HUDEP-2 (cell line): ENCODE data around the gene COL4A2.

ENCODE experiments used
- DNase-seq, 76 experiments: peaks; one replicate each; lab custom pipeline; 2025; ENCODE audit not compliant: unreplicated experiment in 76 of 76; lab: John Stamatoyannopoulos, UW

The COL4A2 gene

DNA sequence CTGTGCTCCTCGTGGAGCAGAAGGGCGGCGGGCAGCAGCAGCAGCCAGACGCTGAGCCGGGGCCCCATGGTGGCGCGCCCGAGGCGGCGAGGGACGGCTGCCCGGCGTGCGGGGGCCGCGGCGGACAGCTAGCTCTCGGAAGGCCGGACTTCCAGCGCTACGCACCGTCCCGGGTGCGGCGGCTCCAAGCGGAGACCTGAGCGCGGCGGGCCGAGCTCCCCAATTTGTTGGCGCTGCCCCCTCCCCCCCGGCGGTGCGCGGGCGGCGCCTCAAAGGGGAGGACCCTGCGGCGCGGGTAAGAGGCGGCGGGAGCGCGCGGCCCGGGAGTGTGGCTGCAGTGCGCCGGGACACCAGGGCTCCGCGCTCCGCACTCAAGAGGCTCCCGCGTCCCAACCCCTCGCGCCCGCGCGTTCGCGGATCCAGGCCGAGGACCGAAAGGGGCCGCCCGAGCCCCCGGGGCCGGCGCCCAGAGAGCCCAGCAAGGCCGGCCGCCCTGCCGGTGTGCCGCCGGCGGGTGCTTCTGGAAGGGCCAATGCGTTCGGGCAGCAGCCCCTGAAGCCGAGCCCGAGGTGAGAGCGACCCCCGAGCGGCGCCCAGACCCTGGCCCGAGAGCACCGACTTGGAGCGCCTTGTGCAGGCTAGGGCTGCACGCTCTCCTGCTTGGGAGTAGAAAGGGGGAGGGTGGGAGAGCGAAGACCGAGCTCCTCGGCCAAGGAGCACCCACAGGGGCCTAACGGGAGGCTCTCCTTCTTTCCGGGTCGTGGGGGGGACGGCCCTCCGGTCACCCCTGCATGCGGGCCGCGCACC, at the start of gene COL4A2, which contains the start of gene COL4A1:
Gene COL4A2, plus strand, starts transcription at position 325 of the 807 bp plus-strand sequence. CDS start 620 bp downstream, outside the sequence.
Gene COL4A1, minus strand, starts transcription at position 198 of the 807 bp plus-strand sequence. Its CDS starts 130 bp downstream, at position 68.
- DNase-seq = no peak

DNA sequence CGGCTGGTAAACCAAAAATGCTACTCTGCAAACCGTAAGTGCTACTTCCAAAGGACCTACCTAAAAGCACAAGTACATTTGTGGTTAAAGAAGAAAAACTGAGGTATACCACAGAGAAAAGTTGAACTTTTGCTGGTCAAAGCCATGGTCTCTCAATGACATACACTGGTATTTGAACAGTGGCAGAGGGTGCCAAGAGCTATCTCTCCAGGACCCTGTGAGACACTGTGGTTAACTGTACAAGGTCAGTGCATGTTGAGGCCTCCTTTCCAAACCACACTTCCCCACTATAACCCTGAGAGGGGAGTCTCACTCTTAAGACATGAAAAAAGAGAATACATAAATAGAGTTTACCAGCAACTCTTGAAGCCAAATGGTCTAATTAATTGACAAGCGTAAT, 49.7 kb upstream of the COL4A2 start:
- no peak for DNase-seq

DNA sequence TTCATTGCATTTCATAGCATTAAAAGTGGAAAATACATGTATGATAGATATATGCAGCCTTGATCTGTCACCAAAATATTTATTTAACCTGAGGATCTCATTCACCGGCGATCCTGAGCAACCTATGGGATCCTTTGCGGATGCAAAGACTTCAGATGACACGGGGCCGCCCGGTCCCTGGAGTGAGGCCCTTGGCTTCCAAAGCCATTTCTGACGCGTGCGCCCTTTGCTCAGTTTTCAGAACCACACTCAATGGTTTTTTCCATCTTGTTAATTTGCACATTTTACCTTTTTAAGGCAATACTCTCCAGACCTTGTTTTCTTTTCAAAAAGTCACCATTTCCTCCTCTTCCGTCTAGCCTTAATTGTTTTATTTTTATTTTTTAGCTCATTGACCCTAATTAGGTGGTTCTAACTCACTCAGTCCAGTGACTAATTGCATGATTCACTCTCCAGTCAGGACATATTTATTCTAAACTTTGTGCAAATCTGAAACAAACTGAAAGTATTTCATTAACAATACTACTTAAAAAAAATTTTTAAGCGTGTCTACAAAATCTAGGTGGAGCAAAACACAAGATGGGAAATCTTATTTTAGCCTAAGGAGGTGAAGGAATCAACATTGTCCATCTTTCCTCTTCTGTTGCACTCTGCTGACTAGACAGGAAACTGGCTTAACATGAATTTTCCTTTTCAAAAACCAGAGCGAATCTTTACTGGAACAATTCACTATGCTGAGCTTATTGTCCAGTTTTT, 48.0 kb upstream of the COL4A2 start:
- DNase-seq = no peak

DNA sequence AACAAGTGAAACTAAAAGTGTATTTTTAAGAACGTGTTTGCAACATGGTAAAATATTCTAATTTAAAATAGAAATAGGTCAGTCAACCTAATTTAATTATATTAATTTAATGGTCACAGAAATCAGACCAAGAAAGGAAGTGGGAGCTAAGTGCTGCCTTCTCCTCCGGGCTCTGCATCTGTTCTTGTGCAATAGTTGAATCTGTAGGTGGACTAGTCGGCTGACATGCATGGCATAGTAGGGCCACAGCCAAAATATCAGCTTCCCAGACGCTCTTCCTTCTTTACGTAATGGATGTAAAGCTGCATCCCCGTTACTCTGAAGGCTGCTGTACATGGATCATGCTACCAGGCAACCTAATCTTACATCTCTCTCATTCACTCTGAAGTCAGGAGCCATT, 47.4 kb upstream of the COL4A2 start:
- DNase-seq = no peak

DNA sequence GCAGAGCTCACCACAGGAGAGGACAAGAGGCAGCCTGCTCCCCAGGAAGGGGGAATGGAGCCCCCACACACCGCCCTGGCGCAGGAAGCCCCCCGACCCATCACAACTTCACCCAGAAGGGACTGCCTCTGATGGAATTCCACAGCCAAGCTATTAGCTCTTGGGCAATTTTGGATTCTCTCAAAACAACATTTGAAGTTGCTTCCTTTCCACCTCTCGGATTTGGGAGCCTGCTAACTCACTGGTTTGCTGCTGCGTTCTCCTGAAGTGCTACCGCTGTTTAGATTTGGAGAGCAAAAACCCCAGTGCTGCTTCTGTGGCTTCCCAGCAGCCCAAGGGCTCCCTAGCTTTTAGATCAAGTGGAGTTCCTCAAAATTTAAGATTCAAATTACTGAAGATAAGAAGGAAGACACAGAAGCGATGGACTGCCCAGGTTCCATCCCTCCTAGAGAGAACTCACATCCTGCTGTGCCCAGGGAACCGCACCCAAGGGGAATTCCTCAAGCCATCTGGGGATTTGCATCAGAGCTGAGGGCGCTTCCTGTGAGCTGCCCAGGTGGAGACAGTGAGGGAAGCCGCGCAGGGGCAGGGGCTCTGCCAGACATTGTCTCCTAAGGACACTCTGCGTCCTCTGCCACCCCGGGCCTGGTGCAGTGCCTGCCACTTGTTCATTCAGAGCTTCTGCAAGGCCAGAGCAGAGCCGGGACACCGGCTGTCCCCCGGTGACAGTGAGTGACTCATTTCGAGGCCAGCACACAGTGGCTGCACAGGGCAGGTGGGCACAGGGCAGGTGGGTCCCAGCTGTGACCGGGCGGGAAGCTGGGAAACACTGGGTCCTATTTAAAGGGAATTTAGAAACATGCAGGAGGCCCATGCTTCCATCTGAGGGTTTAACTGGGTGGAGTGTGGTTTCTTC, 45.7 kb upstream of the COL4A2 start:
- no peak for DNase-seq

DNA sequence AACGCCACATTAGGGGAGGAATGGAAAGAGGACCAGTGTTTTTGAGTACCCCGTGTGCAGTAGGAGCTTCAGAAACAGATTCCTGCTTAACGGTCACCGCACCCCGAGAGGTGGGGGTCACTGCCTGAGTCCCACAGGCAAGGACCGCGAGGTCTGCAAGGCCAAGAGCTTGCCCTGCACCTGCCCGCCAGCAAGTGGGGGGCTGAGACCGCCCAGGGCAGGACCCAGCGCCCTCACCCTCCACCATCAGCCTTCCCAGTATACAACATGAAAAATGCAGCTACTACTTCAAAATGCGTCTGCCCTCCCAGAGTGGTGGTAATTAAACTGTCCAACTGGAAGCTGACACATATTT, 45.0 kb upstream of the COL4A2 start:
- DNase-seq = no peak

DNA sequence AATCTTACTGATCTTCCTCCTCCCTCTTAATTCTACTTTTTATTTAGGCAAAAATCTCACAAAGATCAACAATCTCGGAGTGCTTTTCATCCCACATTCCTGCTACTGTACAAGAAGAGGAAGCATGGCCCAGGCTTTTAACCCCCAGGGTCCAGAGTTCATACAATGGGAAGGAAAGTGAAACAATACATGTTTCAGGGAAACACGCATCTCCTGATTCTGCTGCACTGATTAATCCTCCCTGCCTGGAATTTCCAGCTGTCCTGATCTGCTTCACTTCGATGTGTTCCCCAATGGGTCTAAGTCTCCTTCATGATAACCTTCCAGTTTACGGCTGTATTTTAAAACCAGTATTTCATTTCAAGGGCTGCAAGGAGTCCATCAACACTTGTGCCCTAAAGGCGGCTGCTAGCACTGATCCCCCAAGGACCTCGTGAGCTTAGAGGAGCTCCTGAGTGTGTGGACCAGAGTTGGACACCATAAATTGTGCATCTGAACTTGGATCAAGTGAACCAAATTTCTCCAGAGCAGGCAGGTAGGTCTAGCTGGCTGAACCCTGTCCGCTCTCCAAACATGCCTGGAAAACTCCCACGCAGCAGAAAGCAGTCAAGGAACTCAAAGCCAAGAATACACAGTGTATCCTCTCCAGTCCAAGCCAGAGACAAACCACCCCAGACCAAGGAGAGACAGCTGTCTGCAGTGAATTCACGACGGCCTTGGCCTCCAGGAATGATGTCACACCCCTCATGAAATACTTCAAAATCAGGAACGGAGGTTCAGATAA, 44.4 kb upstream of the COL4A2 start:
- DNase-seq = no peak

DNA sequence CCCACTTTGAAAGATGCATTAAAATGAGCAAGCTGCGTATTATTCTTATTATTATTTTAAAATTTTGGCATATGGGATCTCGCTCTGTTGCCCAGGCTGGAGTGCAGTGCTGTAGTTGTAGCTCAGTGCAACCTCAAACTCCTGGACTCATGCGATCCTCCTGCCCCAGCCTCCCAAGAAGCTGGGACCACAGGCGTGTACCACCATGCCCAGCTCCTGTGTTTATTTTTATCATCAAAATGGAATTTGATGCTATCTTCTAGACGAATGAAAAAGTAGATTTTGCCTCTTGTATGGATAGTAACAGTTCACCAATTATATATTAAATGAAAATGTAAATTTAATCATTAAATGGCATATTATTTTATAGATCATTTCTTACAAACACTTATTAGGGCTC, 43.7 kb upstream of the COL4A2 start:
- no peak for DNase-seq

DNA sequence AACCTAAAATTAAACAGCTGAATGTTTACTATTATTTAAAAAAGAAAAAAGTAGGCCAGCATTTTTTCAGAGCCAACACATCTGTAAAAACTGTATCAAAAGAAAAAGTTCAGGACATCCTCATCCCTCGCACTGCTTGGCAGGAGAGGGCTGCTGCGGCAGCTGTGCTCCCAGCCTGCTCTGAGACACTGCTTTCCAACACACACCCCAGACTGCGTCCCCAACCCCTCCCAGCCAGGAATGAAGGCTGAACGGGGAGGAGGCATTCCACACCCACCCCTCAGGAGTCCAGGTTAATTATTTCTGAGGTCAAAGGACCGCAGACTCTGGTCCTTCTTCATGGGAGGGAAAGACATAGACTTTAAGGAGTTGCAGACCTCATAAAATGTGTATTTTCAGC, 43.2 kb upstream of the COL4A2 start:
- no peak for DNase-seq

DNA sequence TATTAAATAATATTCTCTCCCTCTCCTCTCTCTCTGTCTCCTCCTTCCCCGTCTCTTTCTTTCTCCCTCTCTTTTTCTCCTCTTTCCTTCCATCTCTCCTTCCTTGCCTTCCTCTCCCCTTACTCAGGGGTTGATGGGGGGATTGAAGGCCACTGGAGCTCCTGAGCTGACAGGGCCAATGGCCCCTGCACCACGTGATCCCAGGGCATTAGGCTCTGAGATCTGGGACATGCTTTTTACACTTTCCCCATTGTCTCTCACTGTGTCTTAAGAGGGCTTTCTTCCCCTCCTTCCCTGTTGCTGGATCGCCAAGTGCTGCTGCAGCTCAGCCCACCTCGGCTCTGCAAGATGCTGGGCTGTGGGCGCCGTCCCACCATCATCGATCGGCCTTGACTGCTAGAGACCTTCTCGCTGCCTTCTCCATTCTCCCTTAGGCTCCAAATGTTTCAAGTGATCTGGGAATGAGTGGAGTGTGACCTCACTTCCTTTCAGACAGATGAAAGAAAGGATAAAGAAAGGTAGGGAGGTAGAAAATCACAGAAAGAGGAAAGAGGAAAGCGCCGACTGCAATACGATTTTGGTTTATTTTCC, 42.3 kb upstream of the COL4A2 start:
- DNase-seq = no peak

DNA sequence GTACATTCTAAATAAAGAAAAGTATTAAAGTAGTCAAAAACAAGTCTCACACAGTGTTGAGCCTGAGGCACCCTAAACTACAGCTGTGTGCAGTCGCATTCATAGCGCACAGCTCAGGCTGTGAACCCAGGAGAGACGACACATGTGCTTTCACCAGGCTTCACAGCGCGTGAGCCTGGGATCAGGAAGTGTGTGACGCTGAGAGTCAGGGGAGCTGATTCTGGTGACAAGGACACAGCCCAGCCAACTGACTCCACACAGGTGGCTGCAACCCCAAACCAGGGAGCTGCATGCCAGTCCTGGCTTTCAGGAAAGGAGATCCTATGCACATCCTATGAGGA, 41.8 kb upstream of the COL4A2 start:
- DNase-seq = no peak

DNA sequence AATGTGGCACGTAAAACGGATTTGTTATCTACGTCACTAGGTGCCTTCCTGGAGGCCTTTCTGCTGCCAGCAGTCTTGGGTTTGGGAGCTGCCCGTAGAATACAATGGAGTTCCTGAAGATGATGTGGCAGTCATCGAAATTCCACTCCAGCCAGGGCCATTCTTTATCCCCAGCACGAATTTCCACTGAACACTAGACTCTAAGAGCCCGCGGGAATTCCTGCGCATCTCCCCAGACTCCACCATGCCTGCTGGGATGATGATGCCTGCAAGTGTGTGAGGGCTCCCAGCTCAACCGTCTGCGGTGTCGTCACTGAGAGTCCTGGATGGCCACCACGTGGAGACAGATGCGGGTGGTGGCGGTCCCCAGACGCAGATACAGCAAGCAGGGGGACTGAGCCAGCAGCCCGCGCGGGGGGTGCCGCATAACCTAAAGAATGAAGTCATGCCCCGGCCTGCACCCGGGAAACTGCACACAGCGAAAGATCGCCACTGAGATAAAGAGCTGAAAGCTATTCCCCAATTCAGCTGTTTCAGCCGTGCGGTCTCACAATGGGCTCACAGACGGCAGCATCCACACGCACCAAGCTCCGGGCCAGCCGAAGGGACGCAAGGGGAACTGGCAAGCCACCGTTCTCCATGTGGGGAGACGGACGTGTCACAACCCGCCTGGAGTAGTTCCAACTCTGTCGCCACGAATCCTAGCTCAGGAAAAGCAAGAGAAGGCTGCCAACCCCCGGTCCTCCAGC, 41.2 kb upstream of the COL4A2 start:
- no peak for DNase-seq

DNA sequence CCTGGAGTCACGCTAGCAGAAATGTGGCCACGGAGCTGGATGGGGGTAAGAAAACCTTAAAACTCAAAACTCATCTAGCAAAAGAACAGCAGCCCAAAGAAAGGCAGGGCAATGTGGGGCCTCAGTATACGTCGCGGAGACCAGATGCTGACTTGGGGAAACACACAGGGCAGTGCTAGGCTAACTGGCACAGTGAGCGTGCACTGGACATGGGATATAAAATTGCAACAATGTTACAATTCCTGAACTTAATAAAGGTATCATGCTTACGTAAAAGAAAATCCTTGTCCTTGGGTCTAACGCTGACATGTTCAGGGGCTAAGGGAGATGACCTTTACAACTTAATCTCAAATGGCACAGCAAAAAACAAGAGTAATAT, 40.7 kb upstream of the COL4A2 start:
- DNase-seq = no peak

DNA sequence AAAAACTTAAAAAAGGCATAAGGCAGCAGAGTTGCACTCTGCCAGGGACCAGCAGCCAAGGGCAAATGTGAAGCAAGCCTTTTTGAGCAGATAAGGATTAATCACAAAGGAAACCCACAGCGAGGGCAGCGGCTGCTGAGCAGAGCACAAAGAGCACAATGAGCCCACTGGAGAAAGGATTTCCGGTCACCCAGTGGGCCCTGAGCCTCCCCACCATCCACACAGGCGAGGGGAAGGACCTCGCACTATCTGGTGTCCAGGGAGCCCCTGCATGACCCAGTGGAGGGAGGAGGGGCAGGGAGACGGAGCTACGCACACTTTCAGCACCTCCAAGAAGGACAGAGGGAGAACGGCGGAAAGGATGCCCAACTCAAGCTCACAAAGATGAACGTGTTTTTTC, 40.1 kb upstream of the COL4A2 start:
- no peak for DNase-seq

DNA sequence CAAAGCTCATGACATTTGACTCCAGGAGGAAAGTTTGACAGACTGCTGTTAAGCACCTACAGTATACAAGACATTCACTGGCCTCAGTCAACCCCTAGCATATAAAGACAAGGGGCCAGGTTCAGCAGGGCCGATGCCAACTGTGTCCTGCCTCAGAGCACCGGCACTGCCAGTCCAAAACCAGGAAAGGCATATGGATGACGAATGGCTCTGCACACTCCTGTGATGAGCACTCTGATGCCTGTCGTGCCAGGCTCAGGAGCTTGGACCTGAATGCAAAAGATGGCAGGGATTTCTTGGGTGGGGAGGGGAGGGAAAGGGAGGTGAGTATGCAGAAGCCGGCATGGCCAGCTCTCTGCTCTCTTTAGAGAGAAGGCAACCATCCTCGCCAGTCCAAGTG, 39.0 kb upstream of the COL4A2 start:
- no peak for DNase-seq

DNA sequence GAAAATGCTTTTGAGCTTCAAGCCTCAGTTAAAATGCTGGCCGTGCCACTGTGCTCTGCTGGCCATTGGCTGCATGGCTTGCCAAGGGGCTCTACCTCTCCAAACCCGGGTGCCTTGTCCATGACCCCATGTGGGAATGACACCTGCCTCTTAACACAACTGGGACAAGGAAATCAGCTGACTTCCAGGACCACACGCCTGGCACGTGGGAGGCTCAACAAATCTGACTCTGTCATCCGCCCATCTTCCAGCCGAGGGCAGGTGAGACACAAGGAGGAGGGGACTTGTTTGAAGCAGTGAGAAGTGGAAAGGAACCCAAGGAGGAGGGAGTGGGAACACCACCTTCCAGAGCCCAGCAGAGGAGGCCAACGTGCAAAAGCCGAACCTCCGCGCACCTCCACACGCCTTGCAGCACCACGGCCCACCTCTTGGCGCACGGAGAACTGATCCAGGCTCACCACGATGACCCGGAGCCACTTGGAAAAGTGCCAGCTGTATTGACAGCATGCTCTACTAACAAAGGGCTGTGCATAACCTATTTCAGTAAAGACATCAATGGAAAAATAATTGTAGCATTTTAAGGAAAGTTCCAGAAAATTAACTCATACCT, 38.4 kb upstream of the COL4A2 start:
- no peak for DNase-seq

DNA sequence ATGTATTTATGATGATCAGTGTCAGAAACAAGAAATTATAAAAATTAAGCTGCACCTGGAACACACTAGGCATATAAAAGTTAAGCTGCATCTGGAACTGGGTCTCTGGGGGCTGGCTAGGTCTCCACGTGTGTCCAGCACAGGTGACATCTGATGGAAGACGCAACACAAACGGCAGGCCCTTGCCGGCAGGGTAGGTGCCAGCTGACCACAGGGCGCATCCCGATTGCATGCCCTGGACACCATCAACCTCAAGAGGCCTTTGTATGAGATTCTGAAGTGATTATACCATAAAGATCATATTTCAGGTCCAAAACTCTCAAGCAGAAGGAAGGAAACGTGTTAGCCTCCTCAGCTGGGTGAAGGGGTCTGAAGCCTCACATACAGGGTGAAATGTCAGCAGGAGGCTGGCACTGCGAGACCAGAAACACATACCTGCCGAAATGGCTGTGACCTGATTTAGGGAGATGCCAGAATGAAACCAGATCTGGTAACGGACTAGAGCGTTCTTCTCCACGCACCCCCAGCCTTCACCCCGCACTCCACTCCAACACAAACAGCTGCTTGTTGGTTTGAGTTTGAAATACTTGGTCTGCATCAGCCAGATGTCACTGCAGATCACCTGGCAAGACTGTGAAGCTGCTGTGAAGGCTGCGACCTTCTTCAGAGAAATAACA, 37.4 kb upstream of the COL4A2 start:
- no peak for DNase-seq

DNA sequence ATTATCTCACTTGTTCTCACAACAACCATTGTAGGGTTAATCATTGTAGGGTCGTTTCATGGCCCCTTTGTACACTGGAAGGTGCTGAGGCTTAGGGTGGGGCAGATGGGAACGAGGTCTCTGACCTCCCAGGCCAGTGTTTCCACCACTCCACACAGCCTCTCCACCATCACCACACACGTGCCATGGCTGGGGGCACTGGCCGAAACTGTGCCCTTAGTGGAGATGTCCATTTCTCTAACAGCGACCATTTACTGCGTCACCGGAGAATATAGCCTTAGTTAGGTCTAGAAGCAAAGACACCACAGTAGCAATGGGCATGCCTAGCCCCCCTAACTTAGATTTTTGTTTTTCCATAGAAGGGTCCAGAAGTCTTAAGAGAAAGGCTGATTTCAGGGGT, 36.6 kb upstream of the COL4A2 start:
- no peak for DNase-seq
